ENCODE measurements around the gene FZD2. TPM values are rescaled to one million over a fixed set of nuclear protein-coding genes. Genes with fewer than 3 reads are reported as not detected.

The FZD2 gene
- total and polyA plus RNA-seq, 9 of the 15 experiments (the other 6 are each of a cell fraction or from before 2014, with no cell fraction given): 0.03 to 4.5 (median 1.1) TPM; not detected in 1

DNA sequence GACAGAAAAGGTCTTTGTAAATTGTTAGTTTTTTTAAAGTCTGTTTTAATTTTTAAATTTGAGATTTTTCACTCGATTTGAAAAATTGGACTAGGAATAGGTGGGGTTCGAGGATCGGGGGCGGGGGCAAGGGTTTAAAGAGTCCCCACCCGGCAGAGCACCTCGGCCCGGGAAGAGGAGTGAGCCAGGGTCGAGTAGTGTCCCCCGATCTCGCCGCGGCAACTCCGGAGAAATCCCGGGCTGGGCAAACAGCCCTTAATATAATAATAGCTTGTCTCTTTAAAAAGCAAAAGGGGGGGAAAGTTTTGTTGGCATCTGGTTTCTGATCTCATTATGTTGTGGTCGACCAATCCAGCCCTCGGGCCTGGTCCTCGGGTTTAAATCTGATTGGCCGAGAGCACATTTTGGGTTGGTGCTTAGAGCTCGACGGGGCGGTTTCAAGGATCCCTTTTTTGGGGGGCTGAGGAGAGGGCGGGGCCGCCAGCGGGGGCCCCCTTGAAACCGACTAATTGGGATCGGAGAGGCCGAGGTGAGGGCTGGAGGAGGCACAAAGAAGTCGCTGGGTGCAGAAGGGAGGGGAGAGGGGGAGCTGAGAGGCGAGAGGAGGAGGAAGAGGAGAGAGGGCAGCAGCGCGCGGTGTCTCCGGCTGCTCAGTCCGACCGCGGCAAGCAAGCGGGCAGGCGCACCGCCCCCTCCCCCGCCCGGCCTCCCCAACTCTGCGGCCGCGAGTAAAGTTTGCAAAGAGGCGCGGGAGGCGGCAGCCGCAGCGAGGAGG, at the start of gene FZD2 (continued):
- TF ChIP-seq RBBP5 (IDR thresholded peaks at IDR 0.05; ENCODE audit: borderline replicate concordance, insufficient read depth, low read length, poor library complexity, severe bottlenecking) (no peak), HMG20A (CRISPR knock-in tag; conservative IDR thresholded peaks at IDR 0.05) (no peak), ZNF146 (CRISPR knock-in tag; IDR thresholded peaks at IDR 0.05; ENCODE audit: unreplicated experiment) (no peak), ZNF695 (CRISPR knock-in tag; IDR thresholded peaks at IDR 0.05) (no peak), MYNN (IDR thresholded peaks at IDR 0.05) (no peak), MYNN (CRISPR knock-in tag; IDR thresholded peaks at IDR 0.05) (no peak), ETS2 (tag; IDR thresholded peaks at IDR 0.05; ENCODE audit: borderline replicate concordance, poor library complexity, severe bottlenecking) (no peak), BRD9 (IDR thresholded peaks at IDR 0.05; ENCODE audit: low read depth, partially characterized antibody) (no peak), GATAD2B (IDR thresholded peaks at IDR 0.05; ENCODE audit: borderline replicate concordance) (no peak), CHD1 (IDR thresholded peaks at IDR 0.05; ENCODE audit: low read length) (no peak), SRSF3 (IDR thresholded peaks at IDR 0.05; ENCODE audit: insufficient read depth, low read length) (no peak), SRSF7 (optimal IDR thresholded peaks at IDR 0.05; ENCODE audit: low read depth, low read length) (no peak)
- TF ChIP-seq, protein P1, sequence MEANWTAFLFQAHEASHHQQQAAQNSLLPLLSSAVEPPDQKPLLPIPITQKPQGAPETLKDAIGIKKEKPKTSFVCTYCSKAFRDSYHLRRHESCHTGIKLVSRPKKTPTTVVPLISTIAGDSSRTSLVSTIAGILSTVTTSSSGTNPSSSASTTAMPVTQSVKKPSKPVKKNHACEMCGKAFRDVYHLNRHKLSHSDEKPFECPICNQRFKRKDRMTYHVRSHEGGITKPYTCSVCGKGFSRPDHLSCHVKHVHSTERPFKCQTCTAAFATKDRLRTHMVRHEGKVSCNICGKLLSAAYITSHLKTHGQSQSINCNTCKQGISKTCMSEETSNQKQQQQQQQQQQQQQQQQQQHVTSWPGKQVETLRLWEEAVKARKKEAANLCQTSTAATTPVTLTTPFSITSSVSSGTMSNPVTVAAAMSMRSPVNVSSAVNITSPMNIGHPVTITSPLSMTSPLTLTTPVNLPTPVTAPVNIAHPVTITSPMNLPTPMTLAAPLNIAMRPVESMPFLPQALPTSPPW (CRISPR knock-in tag; IDR thresholded peaks at IDR 0.05): peak; percentile 95
- TF ChIP-seq, protein P2, sequence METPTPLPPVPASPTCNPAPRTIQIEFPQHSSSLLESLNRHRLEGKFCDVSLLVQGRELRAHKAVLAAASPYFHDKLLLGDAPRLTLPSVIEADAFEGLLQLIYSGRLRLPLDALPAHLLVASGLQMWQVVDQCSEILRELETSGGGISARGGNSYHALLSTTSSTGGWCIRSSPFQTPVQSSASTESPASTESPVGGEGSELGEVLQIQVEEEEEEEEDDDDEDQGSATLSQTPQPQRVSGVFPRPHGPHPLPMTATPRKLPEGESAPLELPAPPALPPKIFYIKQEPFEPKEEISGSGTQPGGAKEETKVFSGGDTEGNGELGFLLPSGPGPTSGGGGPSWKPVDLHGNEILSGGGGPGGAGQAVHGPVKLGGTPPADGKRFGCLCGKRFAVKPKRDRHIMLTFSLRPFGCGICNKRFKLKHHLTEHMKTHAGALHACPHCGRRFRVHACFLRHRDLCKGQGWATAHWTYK (CRISPR knock-in tag; IDR thresholded peaks at IDR 0.05): no peak
- TF ChIP-seq, protein P3, sequence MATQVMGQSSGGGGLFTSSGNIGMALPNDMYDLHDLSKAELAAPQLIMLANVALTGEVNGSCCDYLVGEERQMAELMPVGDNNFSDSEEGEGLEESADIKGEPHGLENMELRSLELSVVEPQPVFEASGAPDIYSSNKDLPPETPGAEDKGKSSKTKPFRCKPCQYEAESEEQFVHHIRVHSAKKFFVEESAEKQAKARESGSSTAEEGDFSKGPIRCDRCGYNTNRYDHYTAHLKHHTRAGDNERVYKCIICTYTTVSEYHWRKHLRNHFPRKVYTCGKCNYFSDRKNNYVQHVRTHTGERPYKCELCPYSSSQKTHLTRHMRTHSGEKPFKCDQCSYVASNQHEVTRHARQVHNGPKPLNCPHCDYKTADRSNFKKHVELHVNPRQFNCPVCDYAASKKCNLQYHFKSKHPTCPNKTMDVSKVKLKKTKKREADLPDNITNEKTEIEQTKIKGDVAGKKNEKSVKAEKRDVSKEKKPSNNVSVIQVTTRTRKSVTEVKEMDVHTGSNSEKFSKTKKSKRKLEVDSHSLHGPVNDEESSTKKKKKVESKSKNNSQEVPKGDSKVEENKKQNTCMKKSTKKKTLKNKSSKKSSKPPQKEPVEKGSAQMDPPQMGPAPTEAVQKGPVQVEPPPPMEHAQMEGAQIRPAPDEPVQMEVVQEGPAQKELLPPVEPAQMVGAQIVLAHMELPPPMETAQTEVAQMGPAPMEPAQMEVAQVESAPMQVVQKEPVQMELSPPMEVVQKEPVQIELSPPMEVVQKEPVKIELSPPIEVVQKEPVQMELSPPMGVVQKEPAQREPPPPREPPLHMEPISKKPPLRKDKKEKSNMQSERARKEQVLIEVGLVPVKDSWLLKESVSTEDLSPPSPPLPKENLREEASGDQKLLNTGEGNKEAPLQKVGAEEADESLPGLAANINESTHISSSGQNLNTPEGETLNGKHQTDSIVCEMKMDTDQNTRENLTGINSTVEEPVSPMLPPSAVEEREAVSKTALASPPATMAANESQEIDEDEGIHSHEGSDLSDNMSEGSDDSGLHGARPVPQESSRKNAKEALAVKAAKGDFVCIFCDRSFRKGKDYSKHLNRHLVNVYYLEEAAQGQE (IDR thresholded peaks at IDR 0.05; ENCODE audit: borderline replicate concordance): no peak
- TF ChIP-seq, protein P3 (CRISPR knock-in tag; IDR thresholded peaks at IDR 0.05; ENCODE audit: low read depth): no peak

Measured in K562 (cell line).